HFFc6 (cell line): ENCODE results near the gene ILDR2. TPM values are rescaled to one million over a fixed set of nuclear protein-coding genes. Genes with fewer than 3 reads are reported as not detected.

Source experiments
- DNase-seq: peaks from one replicate; pipeline ENCODE4 v3.0.0-alpha.2; 2018
- H3K27ac Mint-ChIP-seq: 2 replicates; pipeline ENCODE4 v1.8.0; 2020; ENCODE audit warnings: mild to moderate bottlenecking, mixed read lengths
- H3K27me3 Mint-ChIP-seq: 2 replicates; pipeline ENCODE4 v1.8.0; 2021; ENCODE audit warnings: mild to moderate bottlenecking, moderate library complexity, mixed read lengths; ENCODE audit not compliant: insufficient read depth
- H3K36me3 Mint-ChIP-seq: 2 replicates; pipeline ENCODE4 v1.8.0; 2021; ENCODE audit warnings: low read depth, mixed read lengths
- H3K4me1 Mint-ChIP-seq: 2 replicates; pipeline ENCODE4 v1.8.0; 2020; ENCODE audit warnings: low read depth, mixed read lengths
- H3K4me3 Mint-ChIP-seq: 2 replicates; pipeline ENCODE4 v1.8.0; 2020; ENCODE audit warnings: mild to moderate bottlenecking, moderate library complexity, mixed read lengths
- H3K9me3 Mint-ChIP-seq: 2 replicates; pipeline ENCODE4 v1.8.0; 2020; ENCODE audit warnings: mild to moderate bottlenecking, mixed read lengths
- total RNA-seq, 6 experiments: library from RNA; stranded (reverse); fragmentation: NEBNext Ultra II Directional; extraction: Animal tissue kit (Norgen Biotek cat#: 25700); gene quantifications; 2 replicates in 1 of 6; 3 replicates in 5 of 6; pipeline ENCODE4 v1.2.3, GENCODE V29; 2021
- TF ChIP-seq, protein P1 (sequence below): fragments of 200-600 bp; sonication (generic); IDR thresholded peaks from 2 replicates; pipeline ENCODE4 v1.5.0; 2021; ENCODE audit warnings: antibody characterized with exemption, mild to moderate bottlenecking

The ILDR2 gene
- total RNA-seq, 6 experiments from 2014 or later, result not detected

DNA sequence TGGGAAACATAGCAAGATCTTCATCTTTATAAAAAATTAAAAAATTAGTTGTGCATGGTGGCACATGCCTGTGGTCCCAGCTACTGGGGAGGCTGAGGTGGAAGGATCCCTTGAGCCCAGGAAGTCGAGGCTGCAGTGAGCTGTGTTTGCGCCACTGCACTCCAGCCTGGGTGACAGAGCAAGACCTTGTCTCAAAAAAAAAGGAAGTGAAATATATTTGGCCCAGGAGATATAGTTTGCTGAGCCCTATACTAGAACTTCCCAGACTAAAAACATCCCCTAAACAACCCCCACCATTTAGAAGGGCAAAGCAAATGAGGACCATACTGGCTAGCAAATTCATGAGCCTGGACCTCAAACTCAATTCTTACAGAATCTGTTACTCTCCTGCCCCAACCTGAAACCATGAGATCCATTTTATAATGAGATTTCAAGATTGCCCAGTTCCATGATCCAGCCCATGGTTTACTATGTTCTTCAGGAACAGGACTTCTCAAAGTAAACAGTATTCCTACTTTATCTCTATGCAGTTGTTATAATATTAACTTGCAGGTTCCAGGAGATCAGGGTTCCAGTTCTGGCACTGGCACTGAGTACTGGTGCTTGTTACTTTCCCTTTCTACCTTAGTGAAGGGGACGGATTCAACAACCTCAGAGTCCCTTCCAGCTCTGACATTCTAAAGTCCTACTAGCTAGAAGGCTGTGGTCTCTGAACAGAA is 50.4 kb downstream of the ILDR2 start:
- DNase-seq, result no peak
- Mint-ChIP-seq H3K4me3 (no peak overlapping the region), H3K36me3 (no peaks in the 10 kb centered on the region), H3K9me3 (no peaks in the 10 kb centered on the region), H3K27ac (no peak overlapping the region), H3K27me3 (peaks cover 23% of the 10 kb centered on the region), H3K4me1 (peaks cover 11% of the 10 kb centered on the region)
- TF ChIP-seq, protein P1, sequence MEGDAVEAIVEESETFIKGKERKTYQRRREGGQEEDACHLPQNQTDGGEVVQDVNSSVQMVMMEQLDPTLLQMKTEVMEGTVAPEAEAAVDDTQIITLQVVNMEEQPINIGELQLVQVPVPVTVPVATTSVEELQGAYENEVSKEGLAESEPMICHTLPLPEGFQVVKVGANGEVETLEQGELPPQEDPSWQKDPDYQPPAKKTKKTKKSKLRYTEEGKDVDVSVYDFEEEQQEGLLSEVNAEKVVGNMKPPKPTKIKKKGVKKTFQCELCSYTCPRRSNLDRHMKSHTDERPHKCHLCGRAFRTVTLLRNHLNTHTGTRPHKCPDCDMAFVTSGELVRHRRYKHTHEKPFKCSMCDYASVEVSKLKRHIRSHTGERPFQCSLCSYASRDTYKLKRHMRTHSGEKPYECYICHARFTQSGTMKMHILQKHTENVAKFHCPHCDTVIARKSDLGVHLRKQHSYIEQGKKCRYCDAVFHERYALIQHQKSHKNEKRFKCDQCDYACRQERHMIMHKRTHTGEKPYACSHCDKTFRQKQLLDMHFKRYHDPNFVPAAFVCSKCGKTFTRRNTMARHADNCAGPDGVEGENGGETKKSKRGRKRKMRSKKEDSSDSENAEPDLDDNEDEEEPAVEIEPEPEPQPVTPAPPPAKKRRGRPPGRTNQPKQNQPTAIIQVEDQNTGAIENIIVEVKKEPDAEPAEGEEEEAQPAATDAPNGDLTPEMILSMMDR, result no peak

DNA sequence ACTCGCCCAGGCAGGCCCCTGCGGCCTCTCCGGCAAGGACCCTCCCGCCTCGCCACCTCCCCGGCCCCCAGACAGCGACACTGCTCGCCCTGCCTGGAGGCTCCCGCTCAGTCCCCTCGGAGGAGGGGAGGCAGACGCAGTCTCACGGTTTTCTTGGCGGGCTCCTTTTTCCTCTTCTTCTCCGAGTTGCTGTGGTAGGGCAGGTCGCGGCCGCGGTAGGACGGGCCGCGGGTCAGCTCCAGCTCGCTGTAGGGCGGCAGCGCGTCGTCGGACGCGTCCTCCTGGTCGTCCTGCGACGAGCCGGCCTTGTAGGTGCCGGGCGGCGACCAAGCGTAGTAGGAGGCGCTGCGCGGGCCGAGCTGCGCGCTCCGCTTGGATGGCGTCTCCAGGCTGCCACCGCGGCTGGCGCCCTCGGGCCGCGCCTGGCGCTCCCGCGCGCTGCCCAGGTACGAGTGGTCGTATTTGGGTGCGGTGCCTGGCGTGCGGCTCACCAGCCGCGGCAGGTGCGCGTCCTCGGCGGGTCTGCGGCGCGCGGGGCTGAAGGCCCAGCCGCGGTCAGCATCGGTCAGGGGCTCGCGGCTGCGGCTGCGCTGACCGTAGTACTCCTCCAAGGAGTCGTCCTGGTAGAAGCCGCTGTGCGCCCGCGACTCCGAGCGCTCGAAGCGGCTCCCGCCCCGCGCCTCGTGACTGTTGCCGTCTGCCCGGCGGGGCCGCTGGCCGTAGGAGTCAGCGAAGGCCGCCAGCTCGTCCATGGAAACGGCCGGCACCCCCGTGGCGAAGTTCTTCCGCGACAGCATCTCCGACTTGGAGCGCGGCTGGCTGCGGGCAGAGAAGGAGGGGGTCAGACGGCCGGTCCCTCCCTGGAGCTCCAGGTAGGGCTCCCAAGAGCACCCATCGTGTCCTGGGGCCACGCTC is 54.5 kb downstream of the ILDR2 start:
- Mint-ChIP-seq H3K4me1 (peaks cover 5% of the 10 kb centered on the region), H3K27ac (no peak overlapping the region), H3K36me3 (no peaks in the 10 kb centered on the region), H3K4me3 (no peak overlapping the region), H3K9me3 (no peaks in the 10 kb centered on the region), H3K27me3 (peaks cover 38% of the 10 kb centered on the region)
- DNase-seq, result no peak
- TF ChIP-seq, protein P1, result no peak

DNA sequence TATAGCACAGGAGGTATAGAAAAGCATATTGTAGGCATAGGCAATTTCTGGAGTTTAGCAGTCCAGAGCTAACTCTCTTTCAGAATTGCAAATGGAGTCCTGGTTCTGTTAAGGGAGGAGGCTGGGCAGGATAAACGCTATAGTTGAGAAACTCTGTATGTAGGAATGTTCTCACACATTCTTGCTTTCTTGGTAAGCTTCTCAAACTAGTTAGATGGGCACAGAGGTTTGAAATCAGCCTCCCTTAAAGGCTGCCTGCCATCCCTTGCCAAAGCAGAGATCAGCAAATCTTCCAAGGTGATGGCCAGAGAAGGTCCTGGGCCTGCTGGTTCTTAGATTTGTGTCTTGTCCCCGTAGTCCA is 56.4 kb downstream of the ILDR2 start:
- no peak for DNase-seq
- peaks cover 42% of the 10 kb centered on the region for H3K27me3 Mint-ChIP-seq

DNA sequence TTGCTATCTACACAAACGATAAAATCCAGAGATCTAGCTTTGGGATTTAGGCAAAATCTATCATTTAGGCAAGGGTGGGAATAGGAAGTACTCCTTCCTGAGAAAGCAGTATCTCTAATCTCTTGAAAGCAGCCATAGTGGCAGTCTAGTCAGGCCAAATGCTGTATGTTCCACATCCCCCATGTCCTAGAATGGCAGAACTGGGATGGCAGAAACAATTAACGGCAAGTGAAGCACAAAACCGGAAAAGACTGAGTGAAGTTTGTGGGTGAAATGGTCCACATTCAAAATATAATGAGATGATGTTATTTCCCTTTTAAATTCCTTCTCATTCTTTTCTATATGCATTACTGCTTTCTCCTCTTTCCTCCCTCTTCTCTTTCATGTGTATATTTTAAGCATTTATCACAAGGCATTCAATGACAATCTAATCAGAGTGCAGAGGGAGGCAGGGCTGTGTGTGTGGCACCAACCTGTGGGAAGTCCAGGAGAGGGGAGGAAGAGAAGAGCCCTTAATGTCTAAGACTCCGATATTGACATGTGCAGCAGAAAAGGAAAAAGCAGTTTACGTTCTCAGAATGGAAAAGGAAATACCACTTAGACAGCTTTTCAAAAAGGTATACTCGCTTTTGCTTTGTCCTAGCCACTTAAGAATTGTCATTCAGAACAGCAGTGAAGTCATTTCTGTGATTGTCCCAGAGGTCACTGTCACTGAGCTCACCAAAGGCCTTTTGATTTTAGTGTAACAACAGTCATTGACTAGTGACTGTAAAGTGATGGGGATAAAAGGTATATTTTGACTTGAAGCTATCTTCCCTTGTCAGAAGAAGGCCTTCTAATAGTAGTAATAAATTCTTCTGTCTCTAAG is 57.0 kb downstream of the ILDR2 start:
- no peaks in the 10 kb centered on the region for H3K4me1 Mint-ChIP-seq
- no peak for DNase-seq
- TF ChIP-seq, protein P1, result no peak
- no peaks in the 10 kb centered on the region for H3K9me3 Mint-ChIP-seq
- peaks cover 42% of the 10 kb centered on the region for H3K27me3 Mint-ChIP-seq
- H3K36me3 Mint-ChIP-seq, result no peaks in the 10 kb centered on the region
- H3K4me3 Mint-ChIP-seq, result no peak overlapping the region
- H3K27ac Mint-ChIP-seq, result no peak overlapping the region

More for the DNA sequence above, 56.4 kb downstream of the ILDR2 start:
- TF ChIP-seq, protein P1, result no peak
- H3K36me3 Mint-ChIP-seq, result no peaks in the 10 kb centered on the region
- no peaks in the 10 kb centered on the region for H3K9me3 Mint-ChIP-seq
- no peaks in the 10 kb centered on the region for H3K4me1 Mint-ChIP-seq
- no peak overlapping the region for H3K27ac Mint-ChIP-seq
- no peak overlapping the region for H3K4me3 Mint-ChIP-seq

DNA sequence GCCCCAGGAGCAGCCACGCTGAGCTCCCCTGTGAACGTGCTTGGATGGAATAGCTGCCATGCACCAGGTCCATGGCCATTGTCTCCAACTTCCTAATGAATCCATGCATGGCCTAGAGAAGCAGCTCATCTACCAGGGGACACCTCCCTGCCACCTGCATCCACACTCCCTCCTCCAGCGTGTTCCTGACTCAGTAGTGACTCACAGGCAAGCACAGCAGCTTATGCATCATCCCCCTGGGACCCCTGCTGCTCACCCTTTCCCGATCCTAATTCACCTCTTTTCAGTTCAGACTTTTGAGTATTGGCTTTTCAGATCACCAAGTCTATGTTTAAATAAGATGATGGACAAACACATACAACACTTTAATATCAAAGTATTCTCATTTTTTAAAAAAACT is 59.4 kb downstream of the ILDR2 start:
- TF ChIP-seq, protein P1, result no peak
- no peak overlapping the region for H3K4me3 Mint-ChIP-seq
- H3K27me3 Mint-ChIP-seq, result peaks cover 31% of the 10 kb centered on the region
- no peak for DNase-seq
- H3K36me3 Mint-ChIP-seq, result no peaks in the 10 kb centered on the region
- no peaks in the 10 kb centered on the region for H3K9me3 Mint-ChIP-seq
- no peak overlapping the region for H3K27ac Mint-ChIP-seq
- H3K4me1 Mint-ChIP-seq, result no peaks in the 10 kb centered on the region
